ENCODE results near the gene NDUFA11. TPM values are rescaled to one million over a fixed set of nuclear protein-coding genes. Genes with fewer than 3 reads are reported as not detected.

The NDUFA11 gene
- total and polyA plus RNA-seq, 11 donors: 388 to 945 (median 491) TPM

DNA sequence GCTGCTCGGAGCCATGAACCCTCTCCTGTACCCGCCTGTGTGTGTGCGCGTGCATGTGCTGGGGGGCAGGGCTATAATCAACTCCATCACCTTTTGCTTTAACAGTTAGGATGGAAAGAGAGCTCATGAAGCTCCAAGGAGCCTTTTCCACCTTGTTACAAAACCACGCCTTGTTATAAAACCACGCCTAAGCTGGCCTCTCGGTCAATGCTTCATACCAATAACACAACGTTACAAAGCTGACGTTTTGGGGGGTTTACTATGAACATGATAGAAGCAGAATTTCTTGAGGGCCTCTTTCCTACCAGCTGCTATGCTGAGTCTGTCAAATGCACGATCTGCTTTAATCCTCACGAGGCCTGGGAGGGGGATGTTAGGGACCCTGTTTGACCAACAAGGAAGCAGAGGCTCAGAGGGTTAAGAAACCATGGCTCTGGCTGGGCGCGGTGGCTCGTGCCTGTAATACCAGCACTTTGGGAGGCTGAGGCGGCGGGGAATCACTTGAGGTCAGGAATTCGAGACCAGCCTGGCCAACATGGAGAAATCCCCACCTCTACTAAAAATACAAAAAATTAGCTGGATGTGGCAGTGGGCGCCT, 22.3 kb upstream of the NDUFA11 start:
- TF ChIP-seq, protein P1, sequence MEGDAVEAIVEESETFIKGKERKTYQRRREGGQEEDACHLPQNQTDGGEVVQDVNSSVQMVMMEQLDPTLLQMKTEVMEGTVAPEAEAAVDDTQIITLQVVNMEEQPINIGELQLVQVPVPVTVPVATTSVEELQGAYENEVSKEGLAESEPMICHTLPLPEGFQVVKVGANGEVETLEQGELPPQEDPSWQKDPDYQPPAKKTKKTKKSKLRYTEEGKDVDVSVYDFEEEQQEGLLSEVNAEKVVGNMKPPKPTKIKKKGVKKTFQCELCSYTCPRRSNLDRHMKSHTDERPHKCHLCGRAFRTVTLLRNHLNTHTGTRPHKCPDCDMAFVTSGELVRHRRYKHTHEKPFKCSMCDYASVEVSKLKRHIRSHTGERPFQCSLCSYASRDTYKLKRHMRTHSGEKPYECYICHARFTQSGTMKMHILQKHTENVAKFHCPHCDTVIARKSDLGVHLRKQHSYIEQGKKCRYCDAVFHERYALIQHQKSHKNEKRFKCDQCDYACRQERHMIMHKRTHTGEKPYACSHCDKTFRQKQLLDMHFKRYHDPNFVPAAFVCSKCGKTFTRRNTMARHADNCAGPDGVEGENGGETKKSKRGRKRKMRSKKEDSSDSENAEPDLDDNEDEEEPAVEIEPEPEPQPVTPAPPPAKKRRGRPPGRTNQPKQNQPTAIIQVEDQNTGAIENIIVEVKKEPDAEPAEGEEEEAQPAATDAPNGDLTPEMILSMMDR (IDR thresholded peaks at IDR 0.05): no peak
- no peak for TF ChIP-seq POLR2A (IDR thresholded peaks at IDR 0.05)
- intact Hi-C loops (cut with DNase I): no loop called here

DNA sequence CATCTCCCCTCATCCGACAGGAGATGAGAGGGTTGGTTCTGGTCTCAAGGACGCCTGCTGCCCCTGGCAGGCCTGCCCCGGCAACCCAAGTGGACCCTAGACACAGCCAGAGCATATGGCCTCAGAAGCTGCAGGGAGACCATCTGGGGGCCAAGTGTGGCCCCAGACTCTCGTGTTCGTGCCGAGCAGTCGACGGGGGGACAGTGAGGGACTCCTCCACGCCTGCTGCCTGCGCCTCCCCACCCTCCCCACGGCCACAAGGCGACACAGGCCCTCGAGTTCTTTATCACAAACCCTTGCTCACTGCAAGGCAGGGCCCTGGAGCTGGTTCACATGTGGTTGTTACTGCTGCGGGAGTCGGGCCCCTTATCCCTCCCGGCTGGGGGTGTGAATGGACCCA, 19.8 kb upstream of the NDUFA11 start:
- no peaks in the 10 kb centered on the region for H3K9me3 ChIP-seq

More for the DNA sequence above, 22.3 kb upstream of the NDUFA11 start:
- Histone ChIP-seq H3K9me3 (no peaks in the 10 kb centered on the region), H3K36me3 (peaks cover 0 to 100% (median 95%) of the 10 kb centered on the region in 9 donors), H3K27ac (peak overlapping the region; percentile 15 to 75 (median 56)), H3K27me3 (no peaks in the 10 kb centered on the region), H3K4me3 (no peak overlapping the region), H3K4me1 (peaks cover 2 to 27% (median 17%) of the 10 kb centered on the region in 12 donors)
- DNase-seq (no peak), ATAC-seq (no peak)
- WGBS, 4 donors: 89 to 94% (median 89%) methylated on average over 18 of the region's 18 CpGs

DNA sequence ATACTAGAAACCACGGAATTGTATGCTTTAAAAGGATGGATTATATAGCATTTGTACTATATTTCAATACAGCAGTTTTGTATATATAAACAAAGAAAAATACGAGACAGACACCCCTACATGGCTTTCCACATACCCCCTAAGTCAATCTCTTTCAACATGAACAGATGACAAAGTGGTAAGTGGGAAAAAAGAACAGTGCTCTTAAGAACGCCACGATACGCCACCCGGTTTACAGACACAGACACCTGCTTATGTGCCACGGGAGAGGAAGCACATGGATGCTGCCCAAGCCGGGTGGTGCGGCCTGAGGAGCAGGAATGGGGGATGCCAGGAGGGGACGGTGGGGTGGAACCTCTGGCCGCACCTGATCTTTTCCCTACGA, 18.6 kb upstream of the NDUFA11 start:
- H3K4me3 ChIP-seq: no peak overlapping the region

More for the DNA sequence above, 19.8 kb upstream of the NDUFA11 start:
- DNase-seq (no peak), ATAC-seq (no peak)
- intact Hi-C loops (cut with DNase I): no loop called here
- H3K4me1 ChIP-seq: peaks cover 2 to 27% (median 17%) of the 10 kb centered on the region in 12 donors
- H3K27me3 ChIP-seq: no peaks in the 10 kb centered on the region
- H3K36me3 ChIP-seq: peaks cover 0 to 100% (median 95%) of the 10 kb centered on the region in 9 donors
- H3K27ac ChIP-seq: no peak overlapping the region
- no peak for TF ChIP-seq POLR2A (IDR thresholded peaks at IDR 0.05)
- TF ChIP-seq, protein P1 (IDR thresholded peaks at IDR 0.05): no peak
- H3K4me3 ChIP-seq: no peak overlapping the region
- WGBS, 4 donors: 86 to 92% (median 90%) methylated on average over 7 to 16 of the region's 16 CpGs

DNA sequence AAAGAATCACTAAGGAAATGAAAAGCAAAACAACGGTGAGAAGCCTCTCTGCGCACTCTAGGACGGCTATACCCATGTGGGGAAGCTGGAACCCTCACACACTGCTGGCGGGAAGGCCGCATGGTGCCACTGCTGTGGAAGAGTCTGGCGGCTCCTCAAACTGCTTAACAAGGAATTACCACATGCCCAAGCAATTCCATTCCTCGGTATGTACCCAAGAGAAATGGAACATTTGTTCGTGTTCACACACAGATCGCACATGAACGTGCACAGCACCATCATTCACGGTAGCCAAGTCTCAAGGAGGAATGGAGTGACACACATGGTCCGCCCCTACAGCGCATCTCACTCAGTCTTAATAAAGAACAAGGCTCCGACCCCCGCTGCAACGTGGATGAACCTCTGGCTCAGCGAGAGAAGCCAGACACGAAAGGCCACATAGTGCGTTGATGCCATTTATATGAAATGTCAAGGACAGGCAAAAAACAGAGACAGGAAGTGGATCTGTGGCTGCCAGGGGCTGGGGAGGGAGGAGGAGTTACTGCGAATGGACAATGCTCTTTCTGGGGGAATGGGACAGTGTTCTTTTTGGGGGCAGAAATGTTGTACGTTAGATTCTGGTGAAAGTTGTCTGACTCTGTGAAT, 18.0 kb upstream of the NDUFA11 start:
- peaks cover 0 to 12% (median 8%) of the 10 kb centered on the region in 12 donors for H3K4me1 ChIP-seq
- H3K27ac ChIP-seq: no peak overlapping the region
- no peak for ATAC-seq
- H3K9me3 ChIP-seq: no peaks in the 10 kb centered on the region
- intact Hi-C loops (cut with DNase I): no loop called here
- WGBS, 4 donors: 85 to 88% (median 87%) methylated on average over 21 of the region's 21 CpGs
- H3K4me3 ChIP-seq: no peak overlapping the region
- H3K27me3 ChIP-seq: no peaks in the 10 kb centered on the region
- H3K36me3 ChIP-seq: peaks cover 0 to 100% (median 97%) of the 10 kb centered on the region in 9 donors
- DNase-seq: no peak
- TF ChIP-seq, protein P1 (IDR thresholded peaks at IDR 0.05): no peak
- no peak for TF ChIP-seq POLR2A (IDR thresholded peaks at IDR 0.05)

More for the DNA sequence above, 18.6 kb upstream of the NDUFA11 start:
- ATAC-seq (no peak), DNase-seq (no peak)
- Histone ChIP-seq H3K27ac (no peak overlapping the region), H3K4me1 (peaks cover 0 to 16% (median 13%) of the 10 kb centered on the region in 12 donors), H3K9me3 (no peaks in the 10 kb centered on the region), H3K36me3 (peaks cover 0 to 100% (median 95%) of the 10 kb centered on the region in 9 donors), H3K27me3 (no peaks in the 10 kb centered on the region)
- WGBS, 4 donors: 87 to 95% (median 94%) methylated on average over 12 of the region's 12 CpGs
- intact Hi-C loops (cut with DNase I): no loop called here
- TF ChIP-seq POLR2A (IDR thresholded peaks at IDR 0.05): no peak
- TF ChIP-seq, protein P1 (IDR thresholded peaks at IDR 0.05): no peak

Data from heart left ventricle (tissue), 16 donors.